Mesenchymal stem cell (in vitro differentiated cells and primary cell): ENCODE results near the gene GADD45B.

Experiments used
- DNase-seq: peaks from one replicate; pipeline ENCODE4 v3.0.0-alpha.2; 2013
- H2AFZ ChIP-seq: one replicate; pipeline ENCODE4 v1.6.1; 2013; ENCODE audit warnings: low read depth, mild to moderate bottlenecking, control low read depth, inconsistent platforms, low read length, moderate library complexity
- H2AK5ac ChIP-seq: 2 replicates; pipeline ENCODE4 v1.6.1; 2013; ENCODE audit warnings: low read length, moderate library complexity, mild to moderate bottlenecking, inconsistent platforms; ENCODE audit not compliant: severe bottlenecking
- H2BK120ac ChIP-seq: one replicate; pipeline ENCODE4 v1.6.1; 2013; ENCODE audit warnings: low read depth, mild to moderate bottlenecking, inconsistent platforms, low read length, moderate library complexity
- H2BK12ac ChIP-seq, 2 experiments: one replicate each; pipeline ENCODE4 v1.6.1; 2013; ENCODE audit warnings: inconsistent platforms in 2 of 2, low read length in 2 of 2, mild to moderate bottlenecking in 2 of 2, moderate library complexity in 2 of 2, control low read depth in 1 of 2
- H2BK15ac ChIP-seq: one replicate; pipeline ENCODE4 v1.6.1; 2013; ENCODE audit warnings: mild to moderate bottlenecking, low read depth, inconsistent platforms; ENCODE audit not compliant: poor library complexity, severe bottlenecking
- H2BK5ac ChIP-seq: 2 replicates; pipeline ENCODE4 v1.6.1; 2013; ENCODE audit warnings: low read depth, mild to moderate bottlenecking, low read length, control low read depth, inconsistent platforms; ENCODE audit not compliant: poor library complexity, severe bottlenecking
- H3K14ac ChIP-seq, 2 experiments: one replicate each; pipeline ENCODE4 v1.6.1; 2013; ENCODE audit warnings: inconsistent platforms in 2 of 2, low read length in 2 of 2, control low read depth in 1 of 2, mild to moderate bottlenecking in 1 of 2, moderate library complexity in 1 of 2
- H3K18ac ChIP-seq, 2 experiments: one replicate each; pipeline ENCODE4 v1.6.1; 2013; ENCODE audit warnings: inconsistent platforms in 2 of 2, low read length in 2 of 2, control low read depth in 1 of 2, low read depth in 1 of 2, mild to moderate bottlenecking in 1 of 2
- H3K23ac ChIP-seq, 2 experiments: one replicate each; pipeline ENCODE4 v1.6.1; 2013; ENCODE audit warnings: inconsistent platforms in 2 of 2, low read length in 2 of 2, mild to moderate bottlenecking in 2 of 2, moderate library complexity in 2 of 2, control low read depth in 1 of 2
- H3K27ac ChIP-seq: 2 replicates; pipeline ENCODE4 v1.5.1; 2013; ENCODE audit warnings: mild to moderate bottlenecking, moderate library complexity, low read length, control low read depth, inconsistent platforms; ENCODE audit not compliant: poor library complexity, severe bottlenecking
- H3K27me3 ChIP-seq, 2 experiments: 2 replicates each; pipeline versions ENCODE4 v1.6.1 to v1.7.0; 2013; ENCODE audit warnings: low read length in 2 of 2, mild to moderate bottlenecking in 2 of 2, moderate library complexity in 2 of 2, control low read depth in 1 of 2, inconsistent platforms in 1 of 2; ENCODE audit not compliant: control insufficient read depth in 1 of 2, insufficient read depth in 1 of 2
- H3K36me3 ChIP-seq, 2 experiments: 2 replicates each; pipeline versions ENCODE4 v1.6.1 to v1.7.0; 2013; ENCODE audit warnings: low read length in 2 of 2, control low read depth in 1 of 2, inconsistent platforms in 1 of 2, low read depth in 1 of 2, mild to moderate bottlenecking in 1 of 2; ENCODE audit not compliant: insufficient read depth in 2 of 2, control insufficient read depth in 1 of 2
- H3K4ac ChIP-seq, 2 experiments: one replicate each; pipeline ENCODE4 v1.6.1; 2013; ENCODE audit warnings: inconsistent platforms in 2 of 2, low read length in 2 of 2, mild to moderate bottlenecking in 2 of 2, moderate library complexity in 2 of 2, control low read depth in 1 of 2, low read depth in 1 of 2
- H3K4me1 ChIP-seq: 2 replicates; pipeline ENCODE4 v1.6.1; 2013; ENCODE audit warnings: low read depth, low read length, control low read depth; ENCODE audit not compliant: control insufficient read depth, insufficient read depth
- H3K4me2 ChIP-seq: 2 replicates; pipeline ENCODE4 v1.6.1; 2013; ENCODE audit warnings: low read length, mild to moderate bottlenecking, inconsistent platforms; ENCODE audit not compliant: poor library complexity, severe bottlenecking
- H3K4me3 ChIP-seq, 2 experiments: 2 replicates each; pipeline versions ENCODE4 v1.5.1 to v1.7.0; 2013; ENCODE audit warnings: low read length in 2 of 2, mild to moderate bottlenecking in 2 of 2, control low read depth in 1 of 2, low read depth in 1 of 2; ENCODE audit not compliant: insufficient read depth in 1 of 2
- H3K79me1 ChIP-seq: replicated peaks from 2 replicates; pipeline ENCODE4 v1.6.1; 2013; ENCODE audit warnings: mild to moderate bottlenecking, control low read depth, low read length, inconsistent platforms; ENCODE audit not compliant: poor library complexity, severe bottlenecking
- H3K9ac ChIP-seq: 2 replicates; pipeline ENCODE4 v1.7.0; 2013; ENCODE audit warnings: mild to moderate bottlenecking, low read length, moderate library complexity
- H3K9me3 ChIP-seq: 2 replicates; pipeline ENCODE4 v1.7.0; 2013; ENCODE audit warnings: mild to moderate bottlenecking, low read length; ENCODE audit not compliant: control insufficient read depth
- H4K8ac ChIP-seq: one replicate; pipeline ENCODE4 v1.6.1; 2013; ENCODE audit warnings: inconsistent platforms, mild to moderate bottlenecking, low read length, moderate library complexity
- H4K91ac ChIP-seq: one replicate; pipeline ENCODE4 v1.6.1; 2013; ENCODE audit warnings: mild to moderate bottlenecking, low read length, inconsistent platforms
- WGBS: methylation state at CpG from one replicate; pipeline ENCODE4 v1.1.7; 2013; ENCODE audit warnings: mixed read lengths; 5-methylcytosine and 5-hydroxymethylcytosine counted together

Gene GADD45B

DNA sequence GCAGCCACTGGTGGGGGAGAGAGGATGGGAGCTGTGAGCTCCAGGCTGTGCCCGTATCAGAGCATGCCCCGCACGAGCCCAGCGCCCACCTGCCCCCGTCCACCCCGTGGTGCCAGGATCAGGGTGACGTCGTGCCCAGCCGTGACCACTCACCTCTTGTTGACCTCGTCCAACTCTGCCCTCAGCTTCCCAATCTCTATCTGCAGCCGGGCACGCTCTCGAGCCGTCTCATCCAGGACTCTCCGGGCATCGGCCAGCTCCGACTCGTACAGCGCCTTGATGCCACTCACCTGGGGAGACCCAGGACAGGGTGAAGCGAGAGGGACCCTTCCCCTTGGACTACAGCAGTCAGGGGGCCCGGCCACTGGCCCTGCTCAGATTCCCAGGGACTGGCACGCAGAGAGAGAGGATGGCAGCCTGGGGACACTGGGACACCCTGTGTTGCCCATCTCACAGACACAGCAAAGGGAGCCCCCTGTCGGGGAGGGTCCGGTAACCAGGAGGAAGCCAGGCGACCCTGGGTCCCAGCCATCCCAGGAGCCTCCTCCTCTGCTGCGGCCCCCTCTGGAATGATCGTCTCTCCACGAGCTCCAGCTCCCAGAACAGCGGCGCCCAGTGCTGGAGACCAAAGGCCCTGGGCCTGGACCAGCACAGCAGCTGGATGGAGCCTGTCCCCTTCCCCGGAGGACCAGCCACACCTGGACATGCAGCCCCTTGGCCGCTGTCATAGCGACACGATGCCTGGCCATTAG, 31.5 kb upstream of the GADD45B start:
- no peak for DNase-seq
- H4K8ac ChIP-seq: peak overlapping the region; percentile 7
- no peaks in the 10 kb centered on the region for H3K27me3 ChIP-seq
- no peak overlapping the region for H2BK12ac ChIP-seq
- no peak overlapping the region for H3K27ac ChIP-seq
- no peaks in the 10 kb centered on the region for H3K9me3 ChIP-seq
- no peak overlapping the region for H3K18ac ChIP-seq
- H3K14ac ChIP-seq: no peak overlapping the region
- H3K79me1 ChIP-seq: peaks cover 34% of the 10 kb centered on the region
- no peak overlapping the region for H2BK15ac ChIP-seq
- H2AFZ ChIP-seq: no peak overlapping the region
- no peak overlapping the region for H2BK5ac ChIP-seq
- H3K23ac ChIP-seq: no peak overlapping the region
- no peak overlapping the region for H3K4me3 ChIP-seq
- H3K9ac ChIP-seq: no peak overlapping the region
- H3K4ac ChIP-seq: no peak overlapping the region
- H2BK120ac ChIP-seq: no peak overlapping the region
- no peak overlapping the region for H4K91ac ChIP-seq
- H3K4me1 ChIP-seq: peaks cover 6% of the 10 kb centered on the region
- H3K36me3 ChIP-seq: peaks cover 24 to 61% of the 10 kb centered on the region in 2 experiments
- whole genome bisulfite sequencing: 97% methylated on average over 34 of the region's 34 CpGs
- no peak overlapping the region for H3K4me2 ChIP-seq
- no peak overlapping the region for H2AK5ac ChIP-seq

DNA sequence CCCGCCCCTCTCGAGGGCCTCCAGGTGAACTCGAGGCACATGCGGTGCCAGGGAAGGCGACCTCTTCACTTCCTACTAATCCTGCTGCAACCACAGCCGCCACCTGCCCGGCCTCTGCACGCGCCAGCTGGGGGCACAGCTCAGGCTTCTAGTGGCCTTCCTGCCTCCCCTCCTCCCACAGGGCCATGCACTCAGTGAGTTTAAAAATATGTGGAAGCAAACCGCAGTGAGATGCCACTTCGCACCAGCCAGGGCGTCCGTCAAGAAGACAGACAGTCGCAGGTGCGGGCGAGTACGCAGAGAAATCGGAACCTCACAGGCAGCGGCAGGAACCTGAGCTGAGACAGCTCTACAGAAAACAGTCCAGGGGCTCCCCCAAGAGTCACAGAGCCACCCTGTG, 29.5 kb upstream of the GADD45B start:
- no peak overlapping the region for H2BK5ac ChIP-seq
- H3K27me3 ChIP-seq: no peaks in the 10 kb centered on the region
- peaks cover 6% of the 10 kb centered on the region for H3K4me1 ChIP-seq
- H4K91ac ChIP-seq: no peak overlapping the region
- H3K18ac ChIP-seq: no peak overlapping the region
- 88% methylated on average over 16 of the region's 19 CpGs for WGBS
- no peak overlapping the region for H2AK5ac ChIP-seq
- no peak overlapping the region for H3K23ac ChIP-seq
- DNase-seq: no peak
- no peak overlapping the region for H2AFZ ChIP-seq
- H3K4me3 ChIP-seq: no peak overlapping the region
- H3K36me3 ChIP-seq: peaks cover 25 to 64% of the 10 kb centered on the region in 2 experiments
- H2BK15ac ChIP-seq: peak overlapping the region; percentile 44
- no peak overlapping the region for H2BK120ac ChIP-seq
- H3K14ac ChIP-seq: no peak overlapping the region
- H4K8ac ChIP-seq: peak overlapping the region; percentile 4
- peaks cover 30% of the 10 kb centered on the region for H3K79me1 ChIP-seq
- H2BK12ac ChIP-seq: no peak overlapping the region
- H3K9me3 ChIP-seq: no peaks in the 10 kb centered on the region
- H3K27ac ChIP-seq: no peak overlapping the region
- no peak overlapping the region for H3K4ac ChIP-seq
- no peak overlapping the region for H3K4me2 ChIP-seq
- H3K9ac ChIP-seq: no peak overlapping the region

GRCh38 chr19:2449019-2449418, 26.9 kb upstream of the GADD45B start:
- H3K14ac ChIP-seq: no peak overlapping the region
- no peak for DNase-seq
- WGBS: 93% methylated on average over 8 of the region's 11 CpGs
- no peak overlapping the region for H3K23ac ChIP-seq
- H3K9me3 ChIP-seq: no peaks in the 10 kb centered on the region
- no peak overlapping the region for H3K4me3 ChIP-seq
- H3K4me2 ChIP-seq: no peak overlapping the region
- H2AK5ac ChIP-seq: no peak overlapping the region
- H3K4ac ChIP-seq: no peak overlapping the region
- H4K8ac ChIP-seq: no peak overlapping the region
- H2BK15ac ChIP-seq: no peak overlapping the region
- H3K36me3 ChIP-seq: peaks cover 7 to 60% of the 10 kb centered on the region in 2 experiments
- H2BK12ac ChIP-seq: no peak overlapping the region
- H2BK120ac ChIP-seq: no peak overlapping the region
- no peaks in the 10 kb centered on the region for H3K27me3 ChIP-seq
- no peak overlapping the region for H4K91ac ChIP-seq
- no peak overlapping the region for H3K9ac ChIP-seq
- no peak overlapping the region for H2AFZ ChIP-seq
- no peak overlapping the region for H3K27ac ChIP-seq
- no peak overlapping the region for H3K18ac ChIP-seq
- no peak overlapping the region for H2BK5ac ChIP-seq
- peaks cover 18% of the 10 kb centered on the region for H3K4me1 ChIP-seq
- peaks cover 15% of the 10 kb centered on the region for H3K79me1 ChIP-seq

DNA sequence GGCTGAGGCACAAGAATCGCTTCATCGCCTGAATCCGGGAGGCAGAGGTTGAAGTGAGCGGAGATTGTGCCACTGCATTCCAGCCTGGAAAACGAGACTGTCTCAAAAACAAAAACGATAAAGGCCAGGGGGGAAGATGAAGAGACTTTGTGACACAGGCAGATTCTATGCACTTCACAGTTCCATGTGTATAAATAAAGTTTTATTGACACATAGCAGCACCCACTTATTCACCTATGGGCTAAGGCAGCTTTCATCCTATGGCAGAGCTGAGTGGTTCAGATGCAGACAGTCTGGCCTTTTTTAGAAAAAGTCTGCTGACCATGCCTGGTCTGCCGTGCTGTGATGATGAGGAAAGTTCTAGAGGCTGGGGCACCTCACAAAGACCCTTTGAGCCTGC, 24.8 kb upstream of the GADD45B start:
- Histone ChIP-seq H3K36me3 (peaks cover 3 to 52% of the 10 kb centered on the region in 2 experiments), H2AFZ (no peak overlapping the region), H3K23ac (no peak overlapping the region), H3K27me3 (no peaks in the 10 kb centered on the region), H2BK12ac (no peak overlapping the region), H4K8ac (no peak overlapping the region), H3K14ac (no peak overlapping the region), H2BK120ac (no peak overlapping the region), H3K4me2 (no peak overlapping the region), H2BK5ac (no peak overlapping the region), H3K79me1 (peaks cover 9% of the 10 kb centered on the region), H3K9me3 (no peaks in the 10 kb centered on the region), H3K4ac (no peak overlapping the region), H3K18ac (no peak overlapping the region), H2BK15ac (no peak overlapping the region), H4K91ac (no peak overlapping the region), H3K4me1 (peaks cover 31% of the 10 kb centered on the region), H2AK5ac (no peak overlapping the region), H3K9ac (no peak overlapping the region), H3K27ac (no peak overlapping the region), H3K4me3 (no peak overlapping the region)
- no peak for DNase-seq
- 87% methylated on average over 7 of the region's 7 CpGs for WGBS
